Fibroblast of upper back skin (primary cell): ENCODE measurements around the gene TFF1.
"Not testable (repeated sequence)": the region's sequence is repeated elsewhere in the genome, so short reads cannot be mapped to it uniquely, and the experiment has no call there.

Source experiments
- DNase-seq: peaks from one replicate; pipeline ENCODE4 v3.0.0-alpha.2; 2013

The TFF1 gene

GRCh38 chr21:42366292-42367010, at the start of gene TFF1:
TFF1 (minus strand) TSS chr21:42366535; CDS start chr21:42366495, 40 bp downstream.
- no peak for DNase-seq

DNA sequence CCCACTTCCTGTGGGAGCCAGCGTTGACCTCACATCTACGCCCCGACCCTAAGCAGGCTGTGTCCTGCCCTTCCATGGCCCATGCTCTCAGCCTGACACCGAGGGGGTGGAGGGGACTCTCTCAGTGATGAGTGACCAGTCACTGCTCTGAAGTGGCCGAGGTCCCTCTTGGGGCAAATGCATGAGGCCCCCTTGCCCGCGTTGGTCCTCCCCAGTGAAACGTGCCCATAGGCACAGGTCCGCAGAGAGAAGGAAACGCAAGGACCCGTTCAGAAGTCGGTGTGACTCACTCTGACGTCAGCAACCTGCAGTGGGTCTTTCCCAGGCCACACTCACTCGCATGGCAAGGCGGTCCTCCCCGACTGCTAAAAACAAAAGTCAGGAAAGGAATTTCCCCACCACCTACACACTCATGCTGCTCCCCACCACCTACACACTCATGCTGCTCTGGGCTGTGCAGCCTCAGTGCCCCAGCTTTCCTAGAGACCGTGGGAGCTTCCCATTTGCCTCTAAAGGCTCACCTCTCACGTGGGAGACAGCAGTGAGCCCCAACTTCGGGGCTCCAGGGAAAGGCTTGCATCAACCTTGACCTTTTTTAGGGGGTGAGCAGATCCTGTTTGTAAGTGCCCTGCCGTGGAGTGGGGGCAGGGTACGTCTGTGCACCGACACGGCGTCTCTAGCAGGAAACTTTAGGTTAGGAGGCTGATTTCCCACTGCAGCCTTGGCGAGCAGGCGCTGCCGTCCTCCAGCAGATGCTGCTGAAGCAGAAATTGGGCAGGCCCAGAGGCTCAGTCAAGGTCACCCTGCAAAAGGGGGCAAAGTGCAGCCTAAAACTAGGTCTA, 48.8 kb upstream of the TFF1 start:
- DNase-seq, result peak; percentile 13

GRCh38 chr21:42414553-42414927, 48.2 kb upstream of the TFF1 start:
- DNase-seq, result no peak

GRCh38 chr21:42414066-42414465, 47.7 kb upstream of the TFF1 start:
- no peak for DNase-seq

- no peak for DNase-seq
These were observed 47.2 kb upstream of the TFF1 start for GRCh38 chr21:42413500-42413899.

- no peak for DNase-seq
These were observed 46.8 kb upstream of the TFF1 start for GRCh38 chr21:42413093-42413492.

DNA sequence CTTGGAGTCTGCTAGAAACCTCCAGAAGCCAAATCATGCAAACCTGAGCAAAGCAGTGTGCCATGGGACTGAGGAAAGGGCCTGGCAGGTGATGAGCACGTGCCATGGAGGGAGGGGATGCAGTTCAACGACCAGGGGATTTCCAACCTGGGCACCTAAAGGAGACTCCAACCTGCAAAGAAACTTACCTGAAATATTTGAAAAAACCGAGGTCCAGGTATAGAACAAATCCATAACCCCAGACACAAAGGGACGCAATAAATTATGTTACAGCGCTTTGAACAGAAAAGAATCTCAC, 46.2 kb upstream of the TFF1 start:
- no peak for DNase-seq

DNA sequence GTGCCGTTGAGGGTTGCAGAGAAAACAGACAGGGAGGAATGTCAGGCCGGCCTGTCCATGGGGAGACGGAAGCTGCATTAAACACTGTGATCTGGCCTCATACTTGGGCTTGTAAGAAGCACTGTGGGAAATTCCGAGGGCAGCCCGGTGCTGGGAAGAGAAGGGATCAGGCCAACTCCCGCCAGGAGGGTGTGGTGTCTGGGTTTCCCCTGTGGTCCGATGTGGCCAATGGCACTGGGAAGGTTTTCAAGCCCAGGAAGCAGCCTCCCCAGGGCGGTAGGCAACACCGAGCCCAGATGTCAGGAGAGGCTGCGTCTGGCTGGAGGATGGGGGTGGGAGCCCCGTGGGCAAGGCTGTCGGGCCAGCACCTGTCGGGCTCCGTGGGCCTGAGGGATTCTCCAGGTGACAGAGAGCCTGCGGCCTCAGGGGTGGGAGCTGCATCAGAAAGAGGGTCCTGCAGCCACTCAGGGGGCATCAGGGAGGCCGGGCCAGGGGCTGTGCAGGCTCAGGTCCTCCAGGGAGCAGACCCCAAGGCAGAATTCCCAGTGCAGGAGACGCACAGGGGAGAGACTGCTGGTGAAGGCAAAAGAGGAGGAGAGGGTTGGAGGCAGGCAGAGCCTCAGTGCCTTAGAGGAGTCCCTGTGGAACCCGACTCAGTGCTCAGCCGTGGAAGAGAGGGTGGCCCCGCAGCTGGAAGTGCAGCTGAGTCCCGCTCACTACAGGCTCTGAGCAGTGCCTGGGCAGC, 45.7 kb upstream of the TFF1 start:
- DNase-seq, result peak; percentile 3

- no peak for DNase-seq
These were observed 45.0 kb upstream of the TFF1 start for GRCh38 chr21:42411197-42411869.

GRCh38 chr21:42409366-42409765, 43.0 kb upstream of the TFF1 start:
- no peak for DNase-seq

GRCh38 chr21:42408718-42409117, 42.4 kb upstream of the TFF1 start:
- not testable (repeated sequence) for DNase-seq

DNA sequence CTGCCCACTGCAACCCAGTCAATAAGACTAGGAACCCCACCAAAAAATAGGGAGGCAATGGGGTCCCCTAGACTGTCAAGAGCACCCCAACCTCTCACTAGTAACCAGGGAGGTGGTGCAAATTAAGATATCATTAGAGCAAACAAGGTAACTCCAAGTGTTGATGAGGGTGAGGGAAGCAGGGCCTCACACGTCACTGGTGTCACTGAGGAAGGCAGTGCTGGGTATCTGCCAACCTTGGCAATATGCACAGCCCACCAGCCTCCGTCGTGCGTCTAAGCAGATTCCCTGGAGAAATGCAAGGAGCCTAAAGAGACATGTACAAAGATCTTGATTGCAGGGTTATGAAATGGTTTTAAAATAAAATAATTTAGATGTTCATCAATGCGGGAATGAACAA, 41.1 kb upstream of the TFF1 start:
- DNase-seq, result no peak

GRCh38 chr21:42406866-42407265, 40.5 kb upstream of the TFF1 start:
- DNase-seq, result no peak

- no peak for DNase-seq
These were observed 39.9 kb upstream of the TFF1 start for GRCh38 chr21:42406201-42406621.

DNA sequence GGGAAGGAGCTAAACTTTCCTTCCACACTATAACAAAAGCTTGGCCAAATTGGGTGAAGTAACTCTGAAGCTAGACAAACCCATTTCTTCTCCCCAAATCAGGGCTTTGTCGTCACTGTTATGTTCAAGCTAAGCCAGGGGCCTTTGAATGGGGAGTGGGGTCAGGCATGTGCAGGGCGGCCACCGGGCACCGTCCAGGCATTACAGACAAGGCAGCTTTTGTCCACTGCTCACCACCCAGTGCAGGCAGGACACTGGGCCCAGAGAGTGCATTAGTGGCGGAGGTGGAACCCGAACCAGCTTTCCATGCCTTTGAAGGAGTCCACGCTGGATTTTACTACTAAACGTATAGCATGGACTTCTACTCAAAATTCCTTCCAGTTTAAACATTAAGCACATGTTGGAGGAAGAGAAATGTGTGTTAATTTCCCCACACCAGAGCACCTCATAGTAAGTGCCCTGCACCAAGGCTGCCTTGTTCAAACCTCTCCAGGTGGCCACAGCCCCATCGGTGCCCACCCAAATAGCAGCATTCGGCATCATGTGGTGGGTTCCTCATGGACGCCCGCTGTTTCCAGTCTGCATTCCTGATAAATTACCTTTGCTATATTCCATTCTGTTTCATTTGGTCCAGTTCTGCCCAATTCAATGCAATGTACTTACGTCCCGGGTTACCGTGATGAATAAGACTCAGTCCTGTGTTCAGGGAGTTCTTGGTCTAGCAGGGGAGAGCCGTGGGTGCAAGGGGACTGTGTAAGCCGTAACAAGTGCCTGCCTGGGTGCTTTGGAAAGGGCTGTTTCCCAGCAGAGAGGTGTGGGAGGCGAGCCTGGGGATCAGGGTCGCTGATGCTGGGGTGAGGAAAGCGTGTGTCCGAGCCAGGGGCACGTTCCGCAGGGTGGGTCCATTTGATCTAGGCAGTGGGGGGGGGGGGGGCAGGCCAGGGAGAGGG, 39.0 kb upstream of the TFF1 start:
- no peak for DNase-seq

DNA sequence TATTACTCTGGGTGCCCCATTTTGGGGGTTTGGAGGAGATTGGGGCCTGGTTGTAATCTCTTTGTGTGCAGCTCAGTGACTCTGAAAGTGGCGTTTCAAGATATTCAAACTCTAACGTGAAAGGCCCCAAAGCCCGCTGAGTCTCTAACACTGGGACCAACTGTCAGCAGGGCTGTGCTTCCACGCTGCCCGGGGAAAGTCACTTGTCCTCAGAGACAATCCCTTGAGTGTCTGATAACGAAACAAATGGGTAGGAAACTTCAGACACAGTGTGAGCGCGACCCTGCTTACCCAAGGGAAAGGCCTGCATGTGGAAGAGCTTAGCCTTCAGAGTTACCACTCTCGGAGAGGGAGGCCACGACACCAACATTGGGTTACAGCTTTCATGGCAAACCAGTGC, 38.2 kb upstream of the TFF1 start:
- no peak for DNase-seq

DNA sequence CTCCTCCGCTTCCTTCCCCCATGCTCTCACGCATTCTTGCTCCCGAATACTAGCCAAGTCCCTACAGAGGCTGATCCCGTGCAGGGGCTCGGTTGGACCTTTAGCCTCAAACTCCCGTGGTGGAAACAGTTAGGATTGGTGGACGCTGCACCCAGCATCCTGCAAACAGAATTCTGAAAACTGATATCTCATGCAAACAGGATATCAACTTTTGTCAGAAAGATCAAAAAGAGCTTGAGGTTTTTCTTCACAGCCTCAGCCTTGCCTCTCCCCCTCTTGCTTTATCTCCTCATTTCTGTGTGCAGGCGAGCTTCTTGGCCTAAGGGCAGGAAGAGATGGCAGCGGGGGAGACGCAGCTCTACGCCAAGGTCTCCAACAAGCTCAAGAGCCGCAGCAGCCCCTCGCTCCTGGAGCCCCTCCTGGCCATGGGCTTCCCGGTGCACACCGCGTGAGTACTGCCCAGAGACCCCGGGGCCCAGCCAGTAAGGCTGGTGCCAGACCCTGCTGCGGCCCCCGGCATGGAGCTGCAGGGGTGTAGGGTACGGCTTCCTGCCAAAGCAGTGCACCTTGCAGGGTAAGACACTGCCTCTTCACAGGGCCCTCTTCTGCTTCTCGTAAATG, 37.4 kb upstream of the TFF1 start, which contains the start of gene UBASH3A:
Gene UBASH3A (plus strand): TSS at position 292 of the 621 bp plus-strand sequence. CDS start 44 bp downstream, at position 336.
- DNase-seq, result no peak

- no peak for DNase-seq
These were observed 35.5 kb upstream of the TFF1 start for GRCh38 chr21:42401820-42402251.

DNA sequence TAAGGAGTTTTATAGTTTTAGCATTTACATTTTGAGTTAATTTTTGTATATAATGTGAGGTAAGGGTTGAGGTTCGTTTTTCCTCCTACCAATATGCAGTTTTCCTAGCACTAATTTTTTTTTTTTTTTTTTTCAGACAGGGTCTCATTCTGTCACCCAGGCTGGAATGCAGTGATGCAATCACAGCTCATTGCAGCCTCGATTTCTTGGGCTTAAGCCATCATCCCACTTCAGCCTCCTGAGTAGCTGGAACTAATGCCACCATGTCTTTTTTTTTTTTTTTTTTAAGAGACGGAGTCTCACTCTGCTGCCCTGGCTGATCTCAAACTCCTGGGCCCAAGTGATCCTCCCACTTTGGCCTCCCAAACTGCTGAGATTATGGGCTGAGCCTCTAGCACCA, 34.8 kb upstream of the TFF1 start:
- DNase-seq, result peak; percentile 28

- DNase-seq, result peak; percentile 12
These were observed 34.2 kb upstream of the TFF1 start for GRCh38 chr21:42400525-42400924.

DNA sequence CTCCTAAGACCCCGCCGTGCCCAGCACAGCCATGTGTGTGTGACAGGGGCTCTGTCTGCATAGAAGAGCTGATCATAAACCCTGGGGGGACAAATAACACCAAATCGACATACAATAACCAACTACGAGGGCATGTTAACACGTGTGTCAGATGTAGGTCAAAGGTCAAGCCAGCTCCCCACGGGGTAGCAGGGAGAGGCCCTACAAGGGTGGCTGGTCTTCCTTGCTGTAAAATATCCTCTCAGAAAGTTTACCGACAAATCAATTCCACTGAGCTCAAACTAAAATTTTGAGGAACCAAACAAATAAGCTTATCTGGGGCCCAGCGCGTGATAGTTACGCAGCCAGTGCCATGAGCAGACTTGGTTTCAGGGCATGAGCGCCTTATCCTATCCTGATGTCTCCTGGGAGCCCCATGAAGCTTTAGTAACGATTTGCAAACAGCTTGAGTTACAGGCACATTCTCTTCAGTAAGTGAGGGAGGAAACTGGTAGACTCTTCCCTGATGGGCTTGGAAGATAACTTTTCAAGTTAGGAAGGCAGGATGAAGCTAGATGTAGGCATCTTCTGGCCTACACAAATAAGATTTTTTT, 32.2 kb upstream of the TFF1 start:
- DNase-seq, result no peak
